Vagina (tissue), 2 donors: ENCODE data around the gene ZNF775. TPM values are rescaled to one million over a fixed set of nuclear protein-coding genes. Genes with fewer than 3 reads are reported as not detected.

Experiments
- DNase-seq, 2 donors: peaks; one replicate each; pipeline ENCODE4 v3.0.0-alpha.2; 2017; ENCODE audit errors: extremely low spot score in 2 of 2
- H3K27ac ChIP-seq: fragments of 200-600 bp; sonication (generic); one replicate; pipeline ENCODE4 v1.5.1; 2019
- H3K27me3 ChIP-seq: fragments of 200-600 bp; sonication (generic); one replicate; pipeline ENCODE4 v1.5.1; 2019
- H3K36me3 ChIP-seq, 2 donors: fragments of 200-600 bp; sonication (generic); one replicate each; pipeline ENCODE4 v1.5.1; 2017 to 2019
- H3K4me1 ChIP-seq: fragments of 200-600 bp; sonication (generic); one replicate; pipeline ENCODE4 v1.5.1; 2019
- H3K4me3 ChIP-seq, 2 donors: fragments of 200-600 bp; sonication (generic); 1 replicate in 1 of 2; 2 replicates in 1 of 2; pipeline ENCODE4 v1.5.1; 2016 to 2019
- H3K9me3 ChIP-seq: fragments of 200-600 bp; sonication (generic); one replicate; pipeline ENCODE4 v1.5.1; 2019
- POLR2A ChIP-seq, 2 donors: fragments of 450-650 bp; IDR thresholded peaks; one replicate each; pipeline ENCODE4 v1.6.1; 2017; ENCODE audit warnings: antibody characterized with exemption in 2 of 2, mild to moderate bottlenecking in 2 of 2, moderate library complexity in 2 of 2
- POLR2AphosphoS5 ChIP-seq, 2 donors: sonication (generic); formaldehyde crosslinking; IDR thresholded peaks; one replicate each; pipeline ENCODE4 v1.9.0; 2017; ENCODE audit warnings: antibody characterized with exemption in 2 of 2, mild to moderate bottlenecking in 2 of 2, low read depth in 1 of 2; ENCODE audit not compliant: insufficient read depth in 1 of 2
- intact Hi-C: fragments of 100-400 bp; cut with DNase I; formaldehyde crosslinking; loops from one replicate; pipeline ENCODE4 v1.15.1; 2023
- total RNA-seq: library from RNA; depleted of rRNA; stranded (reverse); fragments of >200 nt; gene quantifications from one replicate; pipeline ENCODE4 v1.2.3, GENCODE V29; 2016
- TF ChIP-seq, protein P1 (sequence below), 3 experiments: fragments of 450-650 bp in 2 of 3; fragments of 200-600 bp in 1 of 3; sonication (generic) in 1 of 3; IDR thresholded peaks; one replicate each; pipeline ENCODE4 v1.5.1; 2017 to 2019; ENCODE audit warnings: antibody characterized with exemption in 3 of 3, mild to moderate bottlenecking in 2 of 3, moderate library complexity in 2 of 3

The ZNF775 gene
- total RNA-seq, 1 donor from 2014 or later: 4.4 TPM

DNA sequence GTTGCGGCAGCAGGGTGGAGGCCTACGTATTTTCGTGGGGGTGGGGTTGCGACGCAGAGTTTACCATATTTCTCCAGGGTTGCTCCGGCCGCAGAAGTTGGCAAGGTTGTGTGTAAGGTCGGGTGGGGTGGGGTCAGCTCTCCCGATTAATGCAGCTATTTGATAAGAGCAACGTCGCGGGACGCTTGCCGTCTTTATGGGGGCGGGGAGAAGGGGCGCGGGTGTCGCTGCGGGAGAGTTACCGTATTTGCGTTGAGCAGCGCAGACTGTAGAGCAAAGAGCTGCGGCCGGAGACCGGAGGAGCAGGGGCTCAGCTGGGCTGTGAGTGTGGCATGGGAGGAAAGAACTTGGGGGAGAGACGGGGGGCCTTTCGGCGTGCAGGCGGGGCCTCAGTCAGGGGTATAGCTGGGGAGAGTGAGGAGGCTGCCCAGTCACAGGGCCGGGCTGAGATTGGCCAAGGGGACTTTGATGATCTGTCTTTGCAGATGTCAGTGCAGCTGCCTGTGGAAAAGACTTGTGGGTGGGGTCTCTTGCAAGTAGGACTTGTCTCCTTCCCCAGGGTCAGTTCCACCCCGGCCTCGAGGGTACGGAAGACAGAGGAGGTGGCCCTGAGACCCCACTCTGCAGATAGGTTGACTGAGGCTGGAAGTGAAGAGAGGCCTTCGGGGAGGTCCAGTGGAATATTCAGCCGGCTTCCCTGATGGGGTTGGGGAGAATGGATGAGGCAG, 26.6 kb downstream of the ZNF775 start:
- intact Hi-C loops: no loop called here
- H3K9me3 ChIP-seq: no peaks in the 10 kb centered on the region
- peak overlapping the region; percentile 70 to 81 for H3K4me3 ChIP-seq
- peaks cover 25% of the 10 kb centered on the region for H3K4me1 ChIP-seq
- TF ChIP-seq POLR2AphosphoS5 (IDR thresholded peaks at IDR 0.05; ENCODE audit: insufficient read depth in 1 of 2, low read depth in 1 of 2) (no peak), POLR2A (IDR thresholded peaks at IDR 0.05) (no peak)
- TF ChIP-seq, protein P1, sequence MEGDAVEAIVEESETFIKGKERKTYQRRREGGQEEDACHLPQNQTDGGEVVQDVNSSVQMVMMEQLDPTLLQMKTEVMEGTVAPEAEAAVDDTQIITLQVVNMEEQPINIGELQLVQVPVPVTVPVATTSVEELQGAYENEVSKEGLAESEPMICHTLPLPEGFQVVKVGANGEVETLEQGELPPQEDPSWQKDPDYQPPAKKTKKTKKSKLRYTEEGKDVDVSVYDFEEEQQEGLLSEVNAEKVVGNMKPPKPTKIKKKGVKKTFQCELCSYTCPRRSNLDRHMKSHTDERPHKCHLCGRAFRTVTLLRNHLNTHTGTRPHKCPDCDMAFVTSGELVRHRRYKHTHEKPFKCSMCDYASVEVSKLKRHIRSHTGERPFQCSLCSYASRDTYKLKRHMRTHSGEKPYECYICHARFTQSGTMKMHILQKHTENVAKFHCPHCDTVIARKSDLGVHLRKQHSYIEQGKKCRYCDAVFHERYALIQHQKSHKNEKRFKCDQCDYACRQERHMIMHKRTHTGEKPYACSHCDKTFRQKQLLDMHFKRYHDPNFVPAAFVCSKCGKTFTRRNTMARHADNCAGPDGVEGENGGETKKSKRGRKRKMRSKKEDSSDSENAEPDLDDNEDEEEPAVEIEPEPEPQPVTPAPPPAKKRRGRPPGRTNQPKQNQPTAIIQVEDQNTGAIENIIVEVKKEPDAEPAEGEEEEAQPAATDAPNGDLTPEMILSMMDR (IDR thresholded peaks at IDR 0.05): no peak
- H3K27ac ChIP-seq: peak overlapping the region; percentile 93
- no peaks in the 10 kb centered on the region for H3K27me3 ChIP-seq
- DNase-seq: no peak
- H3K36me3 ChIP-seq: no peaks in the 10 kb centered on the region

DNA sequence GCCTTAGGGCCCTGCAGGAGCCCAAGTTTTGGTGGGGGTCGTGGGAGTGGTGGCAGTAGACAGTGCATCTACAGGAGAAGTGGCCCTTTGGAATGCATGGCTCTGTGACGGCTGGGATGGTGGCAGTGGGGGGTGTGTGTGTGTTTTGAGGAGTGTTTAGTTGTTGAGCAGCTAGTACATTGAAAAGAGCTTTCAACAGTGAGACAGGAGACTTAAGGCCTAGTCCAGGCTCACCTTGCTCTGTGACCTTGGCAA, 27.1 kb downstream of the ZNF775 start:
- H3K4me3 ChIP-seq: peak overlapping the region; percentile 70 to 81

DNA sequence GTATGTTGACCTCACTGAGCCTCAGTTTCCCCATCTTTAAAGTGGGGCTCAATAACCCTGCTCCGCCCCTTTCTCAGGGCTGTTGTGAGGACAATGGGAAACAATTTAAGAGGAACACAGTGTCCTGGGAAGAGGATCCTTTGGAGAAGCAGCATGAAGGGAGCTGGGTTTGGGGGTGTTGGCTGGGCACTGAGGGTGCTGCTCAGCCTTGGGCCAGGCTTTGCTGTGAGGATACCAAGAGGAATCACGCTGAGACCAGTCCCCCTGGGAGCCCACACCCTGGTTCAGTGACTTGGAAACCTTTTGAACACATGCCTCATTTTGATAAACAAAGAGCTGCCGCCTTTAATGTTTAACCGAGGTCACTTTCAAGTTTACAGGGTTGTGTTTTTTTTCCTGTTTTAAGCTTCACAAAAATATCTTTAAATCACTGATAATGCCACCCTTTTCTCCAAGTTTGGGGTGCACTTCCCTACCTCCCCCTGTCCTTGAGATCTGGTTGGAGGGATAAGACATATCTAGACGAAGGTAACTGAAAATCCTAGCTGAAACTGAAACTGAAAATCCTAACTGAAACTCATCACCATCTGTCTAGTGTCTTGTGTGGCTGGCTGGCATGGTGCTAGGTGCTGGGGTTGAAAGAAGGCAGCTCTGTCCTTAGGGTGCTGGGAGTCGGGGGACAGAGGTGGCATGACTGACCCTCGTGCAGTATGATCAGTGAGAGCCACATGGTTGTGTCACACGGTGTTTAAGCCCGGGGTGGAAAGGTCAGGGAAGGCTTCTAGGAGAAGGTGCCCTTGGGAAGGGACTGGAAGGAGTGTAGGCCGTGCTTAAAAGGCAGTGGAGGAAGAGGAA, 27.7 kb downstream of the ZNF775 start:
- intact Hi-C loops: no loop called here
- Histone ChIP-seq H3K4me3 (peak overlapping the region; percentile 70 to 81), H3K27me3 (no peaks in the 10 kb centered on the region), H3K9me3 (no peaks in the 10 kb centered on the region), H3K4me1 (peaks cover 25% of the 10 kb centered on the region), H3K36me3 (no peaks in the 10 kb centered on the region), H3K27ac (peak overlapping the region; percentile 93)
- DNase-seq: no peak
- TF ChIP-seq POLR2AphosphoS5 (IDR thresholded peaks at IDR 0.05; ENCODE audit: insufficient read depth in 1 of 2, low read depth in 1 of 2) (no peak), POLR2A (IDR thresholded peaks at IDR 0.05) (no peak)
- TF ChIP-seq, protein P1 (IDR thresholded peaks at IDR 0.05): no peak

More for the DNA sequence above, 27.1 kb downstream of the ZNF775 start:
- H3K9me3 ChIP-seq: no peaks in the 10 kb centered on the region
- H3K36me3 ChIP-seq: no peaks in the 10 kb centered on the region
- H3K27ac ChIP-seq: peak overlapping the region; percentile 93
- no peak for DNase-seq
- intact Hi-C loops: no loop called here
- H3K4me1 ChIP-seq: peaks cover 25% of the 10 kb centered on the region
- no peak for TF ChIP-seq POLR2A (IDR thresholded peaks at IDR 0.05)
- TF ChIP-seq, protein P1 (IDR thresholded peaks at IDR 0.05): no peak
- no peak for TF ChIP-seq POLR2AphosphoS5 (IDR thresholded peaks at IDR 0.05; ENCODE audit: insufficient read depth in 1 of 2, low read depth in 1 of 2)
- H3K27me3 ChIP-seq: no peaks in the 10 kb centered on the region

DNA sequence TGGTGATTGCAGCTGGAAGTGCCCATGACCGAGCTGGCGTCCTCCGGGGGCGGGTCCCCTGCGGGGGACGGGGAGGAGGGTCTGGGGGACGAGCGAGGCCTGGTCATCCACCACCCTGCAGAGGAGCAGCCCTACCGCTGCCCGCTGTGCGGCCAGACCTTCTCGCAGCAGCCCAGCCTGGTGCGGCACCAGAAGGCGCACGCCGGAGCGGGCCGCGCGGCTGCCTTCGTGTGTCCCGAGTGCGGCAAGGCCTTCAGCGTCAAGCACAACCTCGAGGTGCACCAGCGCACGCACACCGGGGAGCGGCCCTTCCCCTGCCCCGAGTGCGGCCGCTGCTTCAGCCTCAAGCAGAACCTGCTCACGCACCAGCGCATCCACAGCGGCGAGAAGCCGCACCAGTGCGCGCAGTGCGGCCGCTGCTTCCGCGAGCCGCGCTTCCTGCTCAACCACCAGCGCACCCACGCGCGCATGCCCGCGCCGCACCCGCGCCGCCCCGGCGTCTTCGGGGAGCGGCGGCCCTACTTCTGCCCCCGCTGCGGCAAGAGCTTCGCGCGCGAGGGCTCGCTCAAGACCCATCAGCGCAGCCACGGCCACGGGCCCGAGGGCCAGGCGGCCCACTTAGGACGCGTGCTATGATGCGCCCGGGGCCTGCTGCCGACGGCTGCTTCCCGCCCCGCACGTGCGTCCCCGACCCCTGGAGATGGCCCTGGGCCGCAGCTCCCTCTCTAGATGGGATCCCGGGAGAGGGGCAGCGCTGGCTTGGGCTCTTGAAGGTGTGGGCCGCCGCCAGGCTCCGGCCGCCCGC, 28.7 kb downstream of the ZNF775 start:
- intact Hi-C loops: no loop called here
- TF ChIP-seq POLR2AphosphoS5 (IDR thresholded peaks at IDR 0.05; ENCODE audit: insufficient read depth in 1 of 2, low read depth in 1 of 2): no peak
- Histone ChIP-seq H3K4me1 (peaks cover 25% of the 10 kb centered on the region), H3K36me3 (no peaks in the 10 kb centered on the region), H3K27ac (peak overlapping the region; percentile 93), H3K27me3 (no peaks in the 10 kb centered on the region), H3K9me3 (no peaks in the 10 kb centered on the region), H3K4me3 (no peak overlapping the region)
- DNase-seq: no peak
